HG02588 (cell line): ENCODE results near the gene GANC.
A peak's percentile ranks its signal among the peaks of the same experiment; 100 is the strongest.
"Not testable (repeated sequence)": the region's sequence is repeated elsewhere in the genome, so short reads cannot be mapped to it uniquely, and the experiment has no call there.

ENCODE experiments used
- ATAC-seq: cut with Tn5 transposase; IDR thresholded peaks from one replicate; pipeline ENCODE4 v1.9.1; 2021; ENCODE audit warnings: mild to moderate bottlenecking, moderate library complexity; ENCODE audit not compliant: unreplicated experiment

Gene GANC

GRCh38 chr15:42272939-42273899 lies at the start of gene GANC, which contains the start of gene TMEM87A:
Gene GANC (plus strand): TSS chr15:42273201. CDS start chr15:42274482, 1,281 bp downstream.
Gene TMEM87A (minus strand): TSS chr15:42273433. CDS start chr15:42273398, 35 bp downstream.
- ATAC-seq: peak; percentile 92

DNA sequence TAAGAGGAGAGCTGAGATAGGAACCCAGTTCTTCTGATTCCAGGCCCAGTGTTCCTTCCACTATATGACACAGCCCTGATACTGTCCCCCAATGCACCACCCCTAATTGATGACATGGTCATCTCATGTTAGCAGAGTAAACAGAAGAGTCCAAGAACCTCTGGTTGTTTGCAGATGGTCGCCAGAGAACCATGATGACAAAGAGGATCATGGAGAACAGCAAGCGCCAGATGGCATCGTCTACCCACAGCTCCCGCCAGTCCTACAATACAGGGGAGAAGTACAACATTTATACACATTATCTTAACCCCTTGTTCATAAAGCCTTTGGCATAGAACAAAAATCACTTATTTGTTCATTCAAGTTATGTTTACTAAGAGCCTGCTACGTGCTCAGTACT lies 46.4 kb upstream of the GANC start:
- ATAC-seq: no peak

GRCh38 chr15:42228036-42228435 lies 45.0 kb upstream of the GANC start:
- no peak for ATAC-seq

- not testable (repeated sequence) for ATAC-seq
Observed at GRCh38 chr15:42228981-42229380, 44.0 kb upstream of the GANC start.

GRCh38 chr15:42231088-42231487 lies 41.9 kb upstream of the GANC start:
- ATAC-seq: no peak

- ATAC-seq: no peak
Observed at GRCh38 chr15:42232606-42233005, 40.4 kb upstream of the GANC start.

DNA sequence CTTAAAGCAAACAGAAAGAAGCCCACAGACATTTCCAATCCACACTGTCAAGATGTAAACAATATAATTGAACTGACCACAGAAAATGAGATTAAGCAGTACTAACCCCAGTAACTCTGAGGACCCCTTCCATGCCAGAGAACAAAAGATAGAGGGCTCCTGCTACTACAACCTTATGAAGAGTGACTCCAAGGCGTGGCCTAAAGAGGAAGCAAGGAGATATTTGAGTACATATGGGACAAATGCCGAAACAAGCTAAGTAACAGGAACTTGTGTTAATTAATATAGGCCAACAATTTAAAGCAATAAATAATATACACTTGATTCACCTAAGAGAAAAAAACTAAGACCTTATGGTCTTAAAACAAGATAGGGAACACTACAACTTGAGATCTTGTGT lies 39.9 kb upstream of the GANC start:
- no peak for ATAC-seq

GRCh38 chr15:42239528-42240182 lies 33.3 kb upstream of the GANC start:
- no peak for ATAC-seq

GRCh38 chr15:42240823-42241222 lies 32.2 kb upstream of the GANC start:
- ATAC-seq: no peak

DNA sequence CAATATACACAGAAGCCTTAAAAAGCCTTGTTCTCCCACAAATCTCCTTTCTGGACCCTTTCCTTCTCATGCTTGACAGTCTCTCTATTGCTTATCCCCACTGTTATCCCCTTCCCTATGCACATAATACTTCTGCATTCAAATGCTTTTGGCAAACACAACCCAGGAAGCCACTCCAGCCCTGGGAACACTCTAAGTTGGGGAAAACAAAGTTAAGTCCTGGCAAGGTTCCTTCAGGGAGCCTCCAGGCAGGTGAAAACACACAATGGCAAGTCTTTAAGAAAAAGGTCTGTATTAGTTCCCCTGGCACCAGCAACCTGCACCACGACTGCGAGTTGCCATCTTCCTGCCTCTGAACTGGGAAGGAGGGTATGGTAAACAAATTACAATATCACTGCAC lies 19.7 kb upstream of the GANC start:
- ATAC-seq: no peak

GRCh38 chr15:42264795-42265194 lies 8.2 kb upstream of the GANC start:
- no peak for ATAC-seq

- no peak for ATAC-seq
Observed at GRCh38 chr15:42267286-42267685, 5.7 kb upstream of the GANC start.

GRCh38 chr15:42270551-42270950 lies 2.5 kb upstream of the GANC start:
- no peak for ATAC-seq

GRCh38 chr15:42270996-42271395 lies 2.0 kb upstream of the GANC start:
- no peak for ATAC-seq

DNA sequence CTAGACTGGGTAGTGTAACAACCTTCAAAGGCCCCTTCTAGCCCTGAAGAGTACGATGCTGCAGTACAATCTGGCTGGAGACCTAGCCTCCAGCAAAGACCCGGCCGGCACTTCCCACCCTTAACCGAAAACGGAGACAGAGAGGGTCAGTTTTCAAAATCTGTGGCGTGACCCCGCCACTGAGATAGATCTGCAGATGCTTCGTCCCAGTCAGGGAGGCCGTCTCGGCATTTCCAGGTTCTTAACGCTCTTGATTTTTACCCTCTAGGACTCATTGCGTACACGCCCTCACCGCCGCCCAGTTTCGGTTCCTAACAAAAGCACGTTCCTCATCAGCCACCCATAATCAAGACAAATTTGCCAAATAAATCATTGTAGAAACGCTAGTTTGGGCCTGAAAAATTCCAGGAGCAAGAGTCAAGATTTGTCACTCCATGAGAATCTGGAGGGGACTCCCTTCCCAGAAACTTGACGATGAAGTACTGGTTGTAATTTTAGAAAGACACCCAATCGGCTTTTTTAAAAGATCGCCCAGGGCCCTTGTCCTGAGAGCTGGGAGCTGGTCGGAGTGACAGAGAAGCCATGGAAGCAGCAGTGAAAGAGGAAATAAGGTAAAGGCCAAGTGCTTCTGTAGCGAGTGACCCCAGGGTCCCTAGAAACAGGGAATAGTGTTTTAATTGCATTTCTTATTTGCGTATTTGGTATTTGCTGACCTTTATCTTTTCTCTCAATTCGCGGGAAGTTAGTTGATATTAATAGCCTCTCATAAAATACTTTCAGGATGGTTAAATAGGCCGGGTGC lies 1.1 kb downstream of the GANC start:
- no peak for ATAC-seq

GRCh38 chr15:42274702-42274989 lies 1.6 kb downstream of the GANC start:
- ATAC-seq: no peak

DNA sequence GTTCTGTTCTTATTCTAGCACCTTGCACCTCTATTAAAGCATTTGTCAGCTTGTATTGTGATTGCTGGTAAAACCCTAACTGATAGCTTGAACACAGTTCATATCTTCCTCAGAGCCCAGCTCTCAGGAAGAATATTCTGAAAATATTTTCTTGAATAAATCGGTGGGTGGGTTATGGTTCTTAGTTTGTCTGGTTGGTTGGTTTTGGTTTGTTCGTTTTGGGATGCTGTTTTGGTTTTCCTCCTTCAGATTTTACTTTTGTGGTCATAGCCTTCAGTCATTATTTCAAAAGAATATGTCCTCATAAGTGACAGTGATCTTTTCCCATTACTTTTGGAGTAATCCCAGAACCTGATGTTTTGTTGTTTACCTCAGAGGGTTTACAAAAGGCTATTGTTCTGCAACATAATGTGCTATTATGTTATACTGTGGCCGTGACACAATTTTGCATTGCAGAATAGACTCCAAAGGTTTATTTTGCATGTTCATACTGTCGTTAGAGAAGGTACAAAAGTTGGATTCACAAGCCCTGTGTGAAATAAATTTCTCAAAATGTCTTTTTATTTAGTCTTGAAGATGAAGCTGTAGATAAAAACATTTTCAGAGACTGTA lies 2.9 kb downstream of the GANC start:
- ATAC-seq: no peak

- no peak for ATAC-seq
Observed at GRCh38 chr15:42276762-42277161, 3.8 kb downstream of the GANC start.

DNA sequence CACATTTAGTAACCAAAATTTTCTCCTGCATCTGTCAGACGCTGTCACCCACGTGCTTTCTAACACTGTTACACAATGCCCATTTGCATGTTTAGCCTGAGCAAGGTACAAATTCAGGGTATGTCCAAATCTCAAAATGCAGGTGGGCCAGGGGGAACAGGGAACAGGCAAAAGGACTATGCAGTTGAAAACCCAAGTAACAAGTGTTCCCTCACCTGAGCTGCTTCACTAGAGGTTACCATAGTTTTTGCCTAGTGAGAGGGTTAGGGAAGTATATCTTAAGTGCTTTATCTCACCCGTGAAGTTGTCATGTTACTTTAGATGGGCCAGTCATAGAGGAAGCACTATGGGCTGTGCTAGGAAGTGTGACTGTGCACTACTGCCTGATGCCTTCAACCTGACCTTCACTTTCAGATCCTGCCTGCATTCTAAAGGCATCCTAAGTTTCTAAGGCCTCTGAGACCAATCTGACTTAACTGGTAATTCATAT lies 6.3 kb downstream of the GANC start:
- peak; percentile 54 for ATAC-seq

DNA sequence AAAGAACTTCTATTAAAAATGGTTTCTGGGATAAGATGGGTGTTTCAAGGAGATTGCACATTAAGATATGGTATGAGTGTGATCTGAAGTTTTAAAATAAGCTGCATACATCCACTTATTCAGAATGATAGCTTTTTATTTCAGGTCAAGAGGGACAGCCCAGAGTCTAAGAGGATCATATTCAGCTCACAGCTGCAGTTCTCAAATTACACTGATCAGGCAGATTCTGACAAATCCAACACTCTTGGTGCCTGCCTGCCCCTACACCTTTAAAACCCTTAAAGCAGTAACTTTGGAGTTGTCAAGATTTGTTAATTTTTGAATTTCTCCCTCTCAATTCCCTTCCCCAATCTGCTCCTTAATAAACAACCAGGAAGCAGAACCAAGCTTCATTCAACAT lies 9.3 kb downstream of the GANC start:
- no peak for ATAC-seq

DNA sequence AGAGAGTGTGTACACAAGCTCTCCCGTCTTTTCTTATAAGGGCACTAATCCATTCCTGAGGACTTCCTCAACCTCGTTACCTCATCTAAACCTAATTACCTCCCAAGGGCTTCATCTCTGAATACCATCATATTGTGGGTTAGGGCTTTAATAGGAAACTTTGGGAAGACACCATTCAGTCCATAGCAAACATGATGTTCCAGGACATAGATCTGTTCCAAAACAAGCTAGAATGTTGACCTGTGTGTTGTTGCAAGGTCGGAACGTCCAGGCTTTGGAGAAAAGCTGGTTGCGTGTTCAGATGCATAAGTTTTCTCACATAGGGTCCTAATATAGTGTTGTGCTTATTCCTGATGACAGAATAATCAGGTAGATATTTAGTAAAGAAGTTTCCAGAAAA lies 9.9 kb downstream of the GANC start:
- no peak for ATAC-seq
